Keratinocyte (primary cell): Measurements from ENCODE around the gene TATDN2. TPM values are rescaled to one million over a fixed set of nuclear protein-coding genes. Genes with fewer than 3 reads are reported as not detected.

Experiments used
- DNase-seq: peaks from one replicate; pipeline ENCODE4 v3.0.0-alpha.2; 2011; ENCODE audit warnings: low read depth, missing footprints, low spot score
- FAIRE-seq: peaks from 2 replicates; lab custom pipeline; 2011; peaks lifted over from hg19 to GRCh38; lab: Jason Lieb, UNC
- H2AFZ ChIP-seq: 2 replicates; pipeline ENCODE4 v1.6.0; 2012; ENCODE audit warnings: low read length, control low read depth, inconsistent platforms; ENCODE audit not compliant: control insufficient read depth
- H3K27ac ChIP-seq: 2 replicates; pipeline ENCODE4 v1.5.1; 2011; ENCODE audit warnings: low read length; ENCODE audit not compliant: control insufficient read depth, insufficient read depth
- H3K27me3 ChIP-seq: 3 replicates; pipeline ENCODE4 v1.6.0; 2011; ENCODE audit warnings: low read length; ENCODE audit not compliant: control insufficient read depth, insufficient read depth; ENCODE audit errors: extremely low read depth
- H3K36me3 ChIP-seq, 2 experiments: 2 replicates in 1 of 2; 3 replicates in 1 of 2; pipeline ENCODE4 v1.5.1; 2011; ENCODE audit warnings: low read length in 2 of 2, mild to moderate bottlenecking in 1 of 2; ENCODE audit not compliant: control insufficient read depth in 2 of 2, insufficient read depth in 2 of 2; ENCODE audit errors: extremely low read depth in 1 of 2
- H3K4me1 ChIP-seq: 3 replicates; pipeline ENCODE4 v1.5.1; 2011; ENCODE audit warnings: low read length; ENCODE audit not compliant: control insufficient read depth, insufficient read depth; ENCODE audit errors: extremely low read depth
- H3K4me2 ChIP-seq: 3 replicates; pipeline ENCODE4 v1.6.0; 2011; ENCODE audit warnings: low read depth, low read length; ENCODE audit not compliant: control insufficient read depth, insufficient read depth; ENCODE audit errors: extremely low read depth
- H3K4me3 ChIP-seq, 3 experiments: fragments of 200-600 bp in 1 of 3; sonication (generic) in 1 of 3; 2 replicates in 2 of 3; 3 replicates in 1 of 3; pipeline ENCODE4 v1.5.1; 2011 to 2016; ENCODE audit warnings: low read length in 3 of 3, mild to moderate bottlenecking in 3 of 3, control low read depth in 2 of 3, inconsistent platforms in 1 of 3, low read depth in 1 of 3, mixed read lengths in 1 of 3, mixed run types in 1 of 3, moderate library complexity in 1 of 3; ENCODE audit not compliant: control insufficient read depth in 2 of 3, insufficient read depth in 2 of 3; ENCODE audit errors: extremely low read depth in 1 of 3
- H3K79me2 ChIP-seq: 2 replicates; pipeline ENCODE4 v1.6.0; 2012; ENCODE audit warnings: low read length; ENCODE audit not compliant: control insufficient read depth, insufficient read depth
- H3K9ac ChIP-seq: 3 replicates; pipeline ENCODE4 v1.6.0; 2011; ENCODE audit warnings: low read length; ENCODE audit not compliant: control insufficient read depth, insufficient read depth; ENCODE audit errors: extremely low read depth
- H3K9me1 ChIP-seq: 3 replicates; pipeline ENCODE4 v1.6.0; 2011; ENCODE audit warnings: low read length; ENCODE audit not compliant: control insufficient read depth, insufficient read depth; ENCODE audit errors: extremely low read depth
- H3K9me3 ChIP-seq: 2 replicates; pipeline ENCODE4 v1.5.1; 2012; ENCODE audit warnings: low read depth, low read length; ENCODE audit not compliant: control insufficient read depth
- H4K20me1 ChIP-seq: 3 replicates; pipeline ENCODE4 v1.6.0; 2011; ENCODE audit warnings: low read length; ENCODE audit not compliant: control insufficient read depth, insufficient read depth; ENCODE audit errors: extremely low read depth
- EZH2 ChIP-seq: IDR thresholded peaks from one replicate; pipeline ENCODE4 v1.6.1; 2012; ENCODE audit warnings: inconsistent platforms, mild to moderate bottlenecking, low read length, moderate library complexity
- dilution Hi-C: fragments of 300-500 bp; cut with MboI; formaldehyde crosslinking; loops from one replicate; pipeline ENCODE4 v1.7.0; 2020; ENCODE audit warnings: low sequenced_read_pairs; ENCODE audit not compliant: extremely low pct_ligation_motif_present
- polyA plus RNA-seq, 5 experiments: library from polyadenylated mRNA; depleted of rRNA in 3 of 5; stranded (reverse) in 3 of 5; stranded (forward) in 1 of 5; unstranded in 1 of 5; fragments of >200 nt; gene quantifications; 1 replicate in 1 of 5; 2 replicates in 3 of 5; 3 replicates in 1 of 5; pipeline versions ENCODE4 v1.2.1 to v1.2.3, GENCODE V29; 2011 to 2012; ENCODE audit warnings: missing spikeins in 2 of 5, low read depth in 1 of 5, low replicate concordance in 1 of 5
- TF ChIP-seq, protein P1 (sequence below), 3 experiments: IDR thresholded peaks in 1 of 3; conservative IDR thresholded peaks in 1 of 3; optimal IDR thresholded peaks in 1 of 3; 2 replicates in 2 of 3; 3 replicates in 1 of 3; pipeline versions ENCODE3 to v1.5.1; 2011; ENCODE audit warnings: low read length in 3 of 3, mild to moderate bottlenecking in 3 of 3, moderate library complexity in 2 of 3, control low read depth in 1 of 3, inconsistent platforms in 1 of 3; ENCODE audit not compliant: insufficient read depth in 2 of 3; ENCODE audit errors: extremely low read depth in 1 of 3

TATDN2 gene
- polyA plus RNA-seq, 1 donor (not counting 4 experiments of a cell fraction or from before 2014, with no cell fraction given): 13.8 TPM

DNA sequence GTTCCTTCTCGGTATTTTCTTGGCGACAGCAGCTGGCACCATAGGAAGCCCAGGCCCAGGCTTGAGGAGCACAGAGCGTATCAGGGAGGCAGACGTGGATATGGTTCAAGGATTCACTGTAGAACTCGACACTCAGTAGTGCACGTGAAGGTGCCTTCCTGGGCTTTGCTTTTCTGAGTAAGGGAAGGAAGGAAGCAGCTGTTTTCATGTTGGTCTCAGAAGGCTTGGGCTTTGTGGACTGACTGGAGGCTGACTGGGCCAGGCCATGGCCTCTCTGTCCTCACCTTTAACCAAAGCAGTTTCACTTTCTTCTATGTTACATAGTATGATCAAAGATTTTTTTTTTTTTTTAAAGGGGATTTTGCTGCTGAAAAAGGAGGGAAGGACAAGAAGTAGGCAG lies 51.4 kb downstream of the TATDN2 start:
- no peak for TF ChIP-seq EZH2
- TF ChIP-seq, protein P1, sequence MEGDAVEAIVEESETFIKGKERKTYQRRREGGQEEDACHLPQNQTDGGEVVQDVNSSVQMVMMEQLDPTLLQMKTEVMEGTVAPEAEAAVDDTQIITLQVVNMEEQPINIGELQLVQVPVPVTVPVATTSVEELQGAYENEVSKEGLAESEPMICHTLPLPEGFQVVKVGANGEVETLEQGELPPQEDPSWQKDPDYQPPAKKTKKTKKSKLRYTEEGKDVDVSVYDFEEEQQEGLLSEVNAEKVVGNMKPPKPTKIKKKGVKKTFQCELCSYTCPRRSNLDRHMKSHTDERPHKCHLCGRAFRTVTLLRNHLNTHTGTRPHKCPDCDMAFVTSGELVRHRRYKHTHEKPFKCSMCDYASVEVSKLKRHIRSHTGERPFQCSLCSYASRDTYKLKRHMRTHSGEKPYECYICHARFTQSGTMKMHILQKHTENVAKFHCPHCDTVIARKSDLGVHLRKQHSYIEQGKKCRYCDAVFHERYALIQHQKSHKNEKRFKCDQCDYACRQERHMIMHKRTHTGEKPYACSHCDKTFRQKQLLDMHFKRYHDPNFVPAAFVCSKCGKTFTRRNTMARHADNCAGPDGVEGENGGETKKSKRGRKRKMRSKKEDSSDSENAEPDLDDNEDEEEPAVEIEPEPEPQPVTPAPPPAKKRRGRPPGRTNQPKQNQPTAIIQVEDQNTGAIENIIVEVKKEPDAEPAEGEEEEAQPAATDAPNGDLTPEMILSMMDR (optimal IDR thresholded peaks at IDR 0.05 in 1 of 3, IDR thresholded peaks at IDR 0.05 in 1 of 3, conservative IDR thresholded peaks at IDR 0.05 in 1 of 3; ENCODE audit: extremely low read depth in 1 of 3, insufficient read depth in 2 of 3, low read length in 3 of 3): no peak

DNA sequence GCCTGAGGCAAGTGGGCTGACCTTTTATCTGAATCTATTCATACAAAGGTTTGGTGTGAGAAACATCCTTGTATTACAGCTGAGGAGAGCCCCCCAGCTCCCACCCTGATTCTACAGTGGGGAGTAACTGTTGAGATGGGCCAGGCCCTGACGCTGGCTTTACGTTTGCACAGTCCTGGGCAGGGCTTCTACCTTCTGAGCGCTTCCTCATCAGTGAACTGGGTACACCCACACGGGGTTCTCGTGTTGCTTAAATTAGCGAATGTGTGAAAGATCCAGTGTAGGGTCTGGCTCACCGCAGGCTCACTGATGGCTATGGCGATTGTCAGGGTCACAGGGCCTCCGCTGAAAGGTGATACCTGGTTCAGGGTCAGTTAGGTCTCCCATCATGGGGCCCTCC lies 51.8 kb downstream of the TATDN2 start:
- Histone ChIP-seq H3K4me1 (no peaks in the 10 kb centered on the region), H3K79me2 (no peaks in the 10 kb centered on the region), H3K36me3 (peaks cover 33 to 37% of the 10 kb centered on the region in 2 experiments), H3K27ac (no peak overlapping the region), H3K4me2 (no peak overlapping the region), H2AFZ (no peak overlapping the region), H3K9ac (no peak overlapping the region), H4K20me1 (peaks cover 4% of the 10 kb centered on the region), H3K9me3 (no peaks in the 10 kb centered on the region), H3K27me3 (no peaks in the 10 kb centered on the region), H3K4me3 (no peak overlapping the region), H3K9me1 (no peaks in the 10 kb centered on the region)
- TF ChIP-seq EZH2: no peak
- TF ChIP-seq, protein P1 (optimal IDR thresholded peaks at IDR 0.05 in 1 of 3, IDR thresholded peaks at IDR 0.05 in 1 of 3, conservative IDR thresholded peaks at IDR 0.05 in 1 of 3; ENCODE audit: extremely low read depth in 1 of 3, insufficient read depth in 2 of 3, low read length in 3 of 3): no peak
- FAIRE-seq: no peak
- dilution Hi-C loops: no loop called here
- no peak for DNase-seq

More for the DNA sequence above, 51.4 kb downstream of the TATDN2 start:
- dilution Hi-C loops: no loop called here
- Histone ChIP-seq H2AFZ (no peak overlapping the region), H3K9me1 (no peaks in the 10 kb centered on the region), H3K9me3 (no peaks in the 10 kb centered on the region), H3K27ac (no peak overlapping the region), H3K9ac (no peak overlapping the region), H3K4me3 (no peak overlapping the region), H3K27me3 (no peaks in the 10 kb centered on the region), H3K36me3 (peaks cover 30 to 36% of the 10 kb centered on the region in 2 experiments), H3K4me2 (no peak overlapping the region), H3K4me1 (no peaks in the 10 kb centered on the region), H4K20me1 (peaks cover 4% of the 10 kb centered on the region), H3K79me2 (no peaks in the 10 kb centered on the region)
- DNase-seq: no peak
- FAIRE-seq: no peak
